GM19099 (cell line): Measurements from ENCODE around the gene PLEKHM2.

Experiments
- POLR2A ChIP-seq: IDR thresholded peaks from 3 replicates; pipeline ENCODE4 v1.6.1; 2011; ENCODE audit warnings: low read depth; ENCODE audit not compliant: insufficient read length; ENCODE audit errors: extremely low read depth

Gene PLEKHM2

GRCh38 chr1:15669864-15670263 is 14.3 kb upstream of the PLEKHM2 start:
- TF ChIP-seq POLR2A = no peak

GRCh38 chr1:15671430-15671829 is 12.7 kb upstream of the PLEKHM2 start:
- TF ChIP-seq POLR2A = no peak

- TF ChIP-seq POLR2A = no peak
Observed at GRCh38 chr1:15674386-15675159, 9.5 kb upstream of the PLEKHM2 start.

- TF ChIP-seq POLR2A = no peak
Observed at GRCh38 chr1:15676010-15676409, 8.1 kb upstream of the PLEKHM2 start.

DNA sequence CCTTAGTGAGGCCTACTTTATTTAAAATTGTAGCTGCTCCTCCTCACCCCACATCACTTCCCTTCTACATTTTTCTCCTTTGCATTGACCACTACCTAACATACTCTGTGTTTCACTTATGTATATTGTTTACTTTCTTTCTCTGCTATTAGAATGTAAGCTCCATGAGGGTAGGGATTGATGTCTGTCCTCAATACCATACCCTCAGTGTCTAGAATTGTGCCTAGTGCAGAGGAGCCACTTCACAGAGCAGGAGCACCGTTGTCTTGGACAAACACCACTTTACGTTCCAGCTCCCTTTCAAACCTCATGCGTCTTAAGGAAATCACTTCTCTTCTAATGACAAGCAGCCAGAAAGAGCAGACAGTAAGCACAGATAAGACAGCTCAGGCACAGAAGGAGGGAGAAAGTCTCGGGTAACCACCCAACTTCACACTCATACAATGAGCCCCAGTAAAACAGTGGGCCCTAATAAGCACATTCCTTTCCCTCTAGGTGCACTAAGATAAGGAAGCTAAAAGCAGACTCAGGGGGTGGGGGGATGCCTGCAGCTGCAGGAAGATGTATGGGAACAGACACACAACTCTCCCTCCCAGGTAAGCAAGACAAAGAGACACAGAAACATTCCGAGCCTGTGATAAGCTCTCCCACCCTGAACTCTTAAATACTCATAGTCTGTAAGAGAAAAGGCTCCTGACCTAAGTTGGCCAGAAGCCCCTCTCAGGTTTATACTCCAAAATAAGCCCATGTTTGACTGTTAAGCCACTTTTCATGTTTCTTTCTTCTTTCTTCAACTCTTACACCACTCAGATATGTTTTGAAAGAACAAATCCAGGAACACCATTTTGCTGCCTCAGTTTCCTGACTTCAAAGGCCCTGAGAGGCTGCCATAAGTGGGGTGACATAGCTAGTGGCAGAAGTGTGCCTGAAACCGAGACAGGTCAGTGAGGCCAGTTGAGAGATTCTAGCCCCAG is 7.1 kb upstream of the PLEKHM2 start:
- TF ChIP-seq POLR2A = no peak

- no peak for TF ChIP-seq POLR2A
Observed at GRCh38 chr1:15678578-15678977, 5.5 kb upstream of the PLEKHM2 start.

DNA sequence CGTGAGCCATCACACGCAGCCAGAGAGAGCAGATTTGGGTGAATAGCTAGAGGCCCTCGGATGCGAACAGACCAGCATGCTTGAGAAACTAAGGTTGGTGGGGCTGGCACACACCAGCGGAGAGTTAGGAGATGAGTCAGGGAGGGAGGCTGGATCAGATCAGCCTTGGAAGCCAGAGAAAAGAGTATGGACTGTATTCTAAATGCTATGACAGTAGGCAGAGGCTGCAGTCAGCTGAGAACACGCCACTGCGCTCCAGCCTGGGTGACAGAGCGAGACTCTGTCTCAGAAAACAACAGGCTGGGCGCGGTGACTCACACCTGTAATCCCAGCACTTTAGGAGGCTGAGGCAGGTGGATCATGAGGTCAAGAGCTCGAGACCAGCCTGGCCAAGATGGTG is 4.0 kb upstream of the PLEKHM2 start:
- TF ChIP-seq POLR2A = no peak

GRCh38 chr1:15680561-15681348 is 3.4 kb upstream of the PLEKHM2 start:
- TF ChIP-seq POLR2A = no peak

DNA sequence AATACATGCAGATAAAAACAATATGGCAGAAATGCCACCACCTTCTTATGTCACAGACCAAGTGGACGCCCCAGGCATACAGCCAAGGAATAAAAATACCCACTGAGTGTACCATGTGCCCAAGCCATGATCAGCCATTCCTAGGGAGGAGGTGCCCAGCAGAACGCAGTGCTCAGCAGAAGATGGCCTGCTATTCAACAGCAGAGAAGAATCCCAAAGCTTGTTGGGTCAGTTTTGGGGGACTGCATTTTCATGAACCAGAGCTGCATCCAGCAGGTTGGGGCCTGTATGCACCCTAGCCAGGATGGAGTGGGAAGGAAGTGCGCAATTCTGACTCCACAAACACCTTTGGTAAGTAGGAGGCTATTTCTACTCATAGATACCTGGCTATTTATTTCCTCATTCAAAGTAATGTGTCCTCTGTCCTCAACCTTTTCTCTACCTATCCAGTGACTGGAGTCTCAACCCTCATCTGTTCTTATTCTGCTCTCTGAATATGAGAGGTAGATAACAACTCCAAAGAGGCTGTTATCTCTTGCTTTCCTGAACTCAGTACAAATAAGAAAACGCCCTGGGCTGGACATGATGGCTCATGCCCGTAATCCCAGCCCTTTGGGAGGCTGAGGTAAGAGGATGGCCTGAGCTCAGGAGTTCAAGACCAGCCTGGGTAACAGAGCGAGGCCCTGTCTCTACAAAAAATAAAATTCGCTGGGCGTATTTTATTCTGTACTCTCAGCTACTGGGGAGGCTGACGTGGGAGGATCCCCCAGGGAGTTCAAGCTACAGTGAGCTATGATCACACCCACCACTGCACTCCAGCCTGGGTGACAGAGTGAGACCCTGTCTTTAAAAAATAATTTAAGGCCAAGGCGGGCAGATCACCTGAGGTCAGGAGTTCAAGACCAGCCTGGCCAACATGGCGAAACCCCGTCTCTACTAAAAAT is 2.5 kb upstream of the PLEKHM2 start:
- no peak for TF ChIP-seq POLR2A

DNA sequence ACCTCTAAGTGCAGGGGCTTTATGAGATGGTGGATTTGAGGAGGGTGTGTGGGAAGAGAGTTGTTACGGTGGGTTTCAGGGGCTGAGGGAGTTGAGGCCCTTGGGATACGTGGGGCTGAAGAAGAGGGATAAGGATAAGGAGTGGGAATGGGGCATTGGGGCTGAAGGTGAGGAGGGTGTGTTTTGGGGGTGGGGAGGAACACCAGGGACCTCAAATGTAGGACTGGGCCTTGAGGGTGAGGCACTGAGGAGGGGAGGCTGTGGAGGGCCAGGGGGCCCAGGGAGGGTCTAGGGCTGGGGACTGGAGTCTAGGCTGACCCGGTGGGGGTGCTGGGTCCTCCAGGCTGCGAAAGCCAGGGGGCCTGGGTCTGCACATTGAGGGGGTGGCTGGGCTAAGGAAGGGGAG is 1.2 kb upstream of the PLEKHM2 start:
- TF ChIP-seq POLR2A = no peak

DNA sequence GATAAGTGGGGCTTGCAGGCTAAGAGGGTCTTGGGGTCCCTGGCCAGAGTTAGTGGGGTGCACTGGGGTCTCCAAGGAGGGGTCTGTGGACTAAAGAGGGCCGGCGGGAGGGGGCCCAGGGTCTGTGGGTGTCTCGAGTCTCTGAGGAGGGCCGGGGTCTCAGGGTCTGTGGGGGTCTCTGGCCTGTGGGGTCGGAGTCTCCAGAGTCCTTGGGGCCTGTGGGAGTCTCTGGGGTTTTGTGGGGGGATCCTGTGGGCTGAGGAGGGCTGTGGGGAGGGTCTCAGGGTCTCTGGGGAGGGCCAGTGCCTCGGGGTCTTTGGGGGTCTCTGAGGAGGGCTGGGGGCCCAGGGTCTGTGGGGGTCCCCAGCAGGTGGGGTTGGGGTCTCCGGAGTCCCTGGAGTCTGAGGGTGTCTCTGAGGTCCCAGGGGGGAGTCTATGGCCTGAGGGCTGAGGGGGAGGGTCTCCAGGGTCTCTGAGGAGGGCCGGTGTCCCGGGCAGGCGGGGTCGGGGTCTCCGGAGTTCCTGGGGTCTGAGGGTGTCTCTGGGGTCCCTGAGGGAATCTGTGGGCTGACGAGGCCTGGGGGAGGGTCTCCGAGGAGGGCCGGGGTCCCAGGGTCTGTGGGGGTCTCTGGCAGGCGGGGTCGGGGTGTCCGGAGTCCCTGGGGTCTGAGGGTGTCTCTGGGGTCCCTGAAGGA is 628 bp upstream of the PLEKHM2 start:
- TF ChIP-seq POLR2A = no peak

GRCh38 chr1:15684468-15685291 is 560 bp downstream of the PLEKHM2 start:
- no peak for TF ChIP-seq POLR2A

DNA sequence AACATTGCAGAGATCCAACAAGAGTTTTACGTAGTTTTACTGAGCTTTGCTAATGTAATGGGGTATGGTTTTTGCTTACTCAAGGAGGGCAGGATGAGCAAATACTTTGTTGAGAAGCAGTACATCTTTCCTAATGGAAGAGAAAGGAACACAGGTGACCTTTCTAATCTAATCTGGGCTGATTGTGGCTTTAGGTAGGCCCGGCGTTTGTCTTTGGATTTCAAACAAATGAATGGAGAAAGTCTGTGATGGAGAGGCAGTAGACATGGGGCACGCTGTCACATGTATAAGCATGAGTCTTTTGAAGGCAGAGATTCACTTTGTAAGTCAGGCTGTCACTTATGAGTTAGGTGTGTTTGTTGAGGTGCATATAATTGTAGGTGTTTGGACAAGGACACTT is 1.7 kb downstream of the PLEKHM2 start:
- TF ChIP-seq POLR2A = no peak

DNA sequence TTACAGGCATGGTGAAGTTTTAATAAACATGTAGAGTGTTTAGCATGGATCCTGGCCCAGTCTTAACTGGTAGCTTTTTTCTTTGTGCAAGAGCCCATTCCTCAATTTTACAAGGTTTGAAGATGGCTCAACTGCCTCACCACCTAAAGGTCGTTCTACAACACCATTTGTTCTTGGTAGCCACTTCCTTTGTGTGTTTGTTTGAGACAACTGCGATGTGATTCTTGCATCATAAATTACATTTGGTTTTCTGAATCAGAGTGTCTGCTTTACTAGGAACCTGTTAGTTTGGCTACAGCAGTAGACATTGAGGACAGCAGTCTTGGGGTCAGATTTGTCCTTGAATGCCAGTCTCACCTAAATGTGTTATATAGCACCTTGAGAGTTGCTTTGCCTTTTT is 3.3 kb downstream of the PLEKHM2 start:
- no peak for TF ChIP-seq POLR2A
